Peyer's patch (tissue), 4 donors: ENCODE data around the gene GMCL2. TPM values are rescaled to one million over a fixed set of nuclear protein-coding genes. Genes with fewer than 3 reads are reported as not detected.

ENCODE experiments used
- DNase-seq, 3 donors: peaks; one replicate each; pipeline ENCODE4 v3.0.0-alpha.2; 2017 to 2019
- H3K27ac ChIP-seq, 4 donors: fragments of 200-600 bp; sonication (generic); one replicate each; pipeline ENCODE4 v1.5.1; 2016 to 2019
- H3K27me3 ChIP-seq, 2 donors: fragments of 200-600 bp; sonication (generic); one replicate each; pipeline ENCODE4 v1.5.1; 2019
- H3K36me3 ChIP-seq, 3 donors: fragments of 200-600 bp; sonication (generic); one replicate each; pipeline ENCODE4 v1.5.1; 2016 to 2019
- H3K4me1 ChIP-seq, 4 donors: fragments of 200-600 bp; sonication (generic); one replicate each; pipeline ENCODE4 v1.5.1; 2016 to 2019
- H3K4me3 ChIP-seq, 4 donors: fragments of 200-600 bp; sonication (generic); 1 replicate in 3 of 4; 2 replicates in 1 of 4; pipeline ENCODE4 v1.5.1; 2016 to 2019; ENCODE audit warnings: mild to moderate bottlenecking in 1 of 4
- H3K9me3 ChIP-seq, 4 donors: fragments of 200-600 bp; sonication (generic); one replicate each; pipeline ENCODE4 v1.5.1; 2016 to 2019; ENCODE audit warnings: mild to moderate bottlenecking in 1 of 4
- CTCF ChIP-seq, 6 experiments: fragments of 450-650 bp in 4 of 6; fragments of 200-600 bp in 2 of 6; sonication (generic) in 1 of 6; IDR thresholded peaks; one replicate each; pipeline ENCODE4 v1.5.1; 2017 to 2019; ENCODE audit warnings: antibody characterized with exemption in 6 of 6, mild to moderate bottlenecking in 3 of 6, moderate library complexity in 1 of 6
- POLR2A ChIP-seq, 2 donors: fragments of 450-650 bp; IDR thresholded peaks; one replicate each; pipeline ENCODE4 v1.5.1; 2017; ENCODE audit warnings: antibody characterized with exemption in 2 of 2, mild to moderate bottlenecking in 2 of 2, moderate library complexity in 2 of 2
- total RNA-seq, 4 donors: library from RNA; depleted of rRNA; stranded (reverse); fragments of >200 nt; gene quantifications; one replicate each; pipeline ENCODE4 v1.1.0, GENCODE V29; 2016

GMCL2 gene
- total RNA-seq, 4 donors from 2014 or later: not detected

GRCh38 chr5:178224403-178224802 lies 37.2 kb upstream of the GMCL2 start:
- no peak overlapping the region for H3K4me3 ChIP-seq
- TF ChIP-seq CTCF (IDR thresholded peaks at IDR 0.05) (no peak), POLR2A (IDR thresholded peaks at IDR 0.05) (no peak)
- DNase-seq: no peak

GRCh38 chr5:178223828-178224335 lies 36.7 kb upstream of the GMCL2 start:
- TF ChIP-seq POLR2A (IDR thresholded peaks at IDR 0.05): no peak
- TF ChIP-seq CTCF (IDR thresholded peaks at IDR 0.05): no peak
- Histone ChIP-seq H3K36me3 (peaks cover 0 to 81% (median 0%) of the 10 kb centered on the region in 3 donors), H3K4me3 (no peak overlapping the region), H3K27ac (peak overlapping the region in 1 of 4 donors; percentile 3), H3K9me3 (no peaks in the 10 kb centered on the region), H3K4me1 (peaks cover 0 to 58% (median 1%) of the 10 kb centered on the region in 4 donors), H3K27me3 (no peaks in the 10 kb centered on the region)
- no peak for DNase-seq

More at GRCh38 chr5:178224403-178224802, 37.2 kb upstream of the GMCL2 start:
- Histone ChIP-seq H3K36me3 (peaks cover 0 to 81% (median 0%) of the 10 kb centered on the region in 3 donors), H3K27ac (peak overlapping the region in 1 of 4 donors; percentile 90), H3K4me1 (peaks cover 0 to 59% (median 2%) of the 10 kb centered on the region in 4 donors), H3K27me3 (no peaks in the 10 kb centered on the region), H3K9me3 (no peaks in the 10 kb centered on the region)

- Histone ChIP-seq H3K4me1 (peaks cover 0 to 54% (median 1%) of the 10 kb centered on the region in 4 donors), H3K27ac (peak overlapping the region in 1 of 4 donors; percentile 65), H3K9me3 (no peaks in the 10 kb centered on the region), H3K27me3 (no peaks in the 10 kb centered on the region), H3K4me3 (no peak overlapping the region), H3K36me3 (peaks cover 0 to 81% (median 0%) of the 10 kb centered on the region in 3 donors)
- no peak for TF ChIP-seq CTCF (IDR thresholded peaks at IDR 0.05)
- TF ChIP-seq POLR2A (IDR thresholded peaks at IDR 0.05): no peak
- DNase-seq: no peak
These were observed 36.1 kb upstream of the GMCL2 start for GRCh38 chr5:178223196-178223773.

GRCh38 chr5:178222292-178222691 lies 35.1 kb upstream of the GMCL2 start:
- Histone ChIP-seq H3K9me3 (no peaks in the 10 kb centered on the region), H3K4me1 (peaks cover 0 to 46% (median 1%) of the 10 kb centered on the region in 4 donors), H3K4me3 (no peak overlapping the region), H3K27ac (peak overlapping the region in 2 of 4 donors; percentile 18 to 65), H3K36me3 (peaks cover 0 to 74% (median 0%) of the 10 kb centered on the region in 3 donors), H3K27me3 (no peaks in the 10 kb centered on the region)
- TF ChIP-seq CTCF (IDR thresholded peaks at IDR 0.05): no peak
- DNase-seq: no peak

- H3K4me1 ChIP-seq: peaks cover 0 to 44% (median 2%) of the 10 kb centered on the region in 4 donors
- no peak overlapping the region for H3K4me3 ChIP-seq
- TF ChIP-seq POLR2A (IDR thresholded peaks at IDR 0.05) (no peak), CTCF (IDR thresholded peaks at IDR 0.05) (no peak)
- peak in 2 of 3 donors; percentile 61 to 73 for DNase-seq
- no peaks in the 10 kb centered on the region for H3K27me3 ChIP-seq
- no peaks in the 10 kb centered on the region for H3K9me3 ChIP-seq
- H3K27ac ChIP-seq: peak overlapping the region in 2 of 4 donors; percentile 18 to 65
- H3K36me3 ChIP-seq: peaks cover 0 to 73% (median 0%) of the 10 kb centered on the region in 3 donors
These were observed 34.7 kb upstream of the GMCL2 start for GRCh38 chr5:178221853-178222252.
